K562 (cell line): Measurements from ENCODE around the gene CADM2. TPM values are rescaled to one million over a fixed set of nuclear protein-coding genes. Genes with fewer than 3 reads are reported as not detected.

Source experiments
- ADNP ChIP-seq: fragments of 200-800 bp; sonication (Bioruptor generic); IDR thresholded peaks from 2 replicates; pipeline ENCODE4 v1.6.1; 2016; ENCODE audit warnings: missing genetic modification characterization, missing compliant biosample characterization
- CREB3 ChIP-seq: fragments of 450-650 bp; conservative IDR thresholded peaks from 2 replicates; pipeline ENCODE4 v1.6.1; 2016; ENCODE audit warnings: missing genetic modification characterization, low read depth, mild to moderate bottlenecking, missing compliant biosample characterization, moderate library complexity
- HDAC8 ChIP-seq: fragments of 450-650 bp; IDR thresholded peaks from 2 replicates; pipeline ENCODE4 v1.6.1; 2016; ENCODE audit warnings: mild to moderate bottlenecking, missing genetic modification characterization, moderate library complexity, missing compliant biosample characterization
- HOXB6 ChIP-seq: fragments of 250-450 bp; sonication (Bioruptor Pico); IDR thresholded peaks from 2 replicates; pipeline ENCODE4 v1.5.1; 2022; ENCODE audit warnings: mild to moderate bottlenecking, borderline replicate concordance
- NONO ChIP-seq, 2 experiments: fragments of 200-400 bp in 1 of 2; fragments of 450-650 bp in 1 of 2; formaldehyde crosslinking in 1 of 2; IDR thresholded peaks; 2 replicates each; pipeline ENCODE4 v1.6.1; 2017; ENCODE audit warnings: low read depth in 2 of 2, mild to moderate bottlenecking in 2 of 2, moderate library complexity in 2 of 2, low read length in 1 of 2
- NR3C1 ChIP-seq: sonication (generic); formaldehyde crosslinking; IDR thresholded peaks from 2 replicates; pipeline ENCODE4 v1.8.1; 2022; ENCODE audit warnings: missing genetic modification reagents
- RAD21 ChIP-seq, 2 experiments: fragments of 250-450 bp in 1 of 2; fragments of 450-650 bp in 1 of 2; sonication (Bioruptor Pico) in 1 of 2; formaldehyde crosslinking in 1 of 2; IDR thresholded peaks in 1 of 2; conservative IDR thresholded peaks in 1 of 2; 2 replicates each; pipeline versions ENCODE4 v1.4.0 to v1.8.0; 2020 to 2022; ENCODE audit warnings: mild to moderate bottlenecking in 2 of 2, moderate library complexity in 1 of 2
- RBBP5 ChIP-seq: fragments of 200-600 bp; sonication (generic); IDR thresholded peaks from 2 replicates; pipeline ENCODE4 v1.6.1; 2012; ENCODE audit warnings: borderline replicate concordance, mild to moderate bottlenecking, low read length, control low read depth, inconsistent platforms; ENCODE audit not compliant: insufficient read depth, poor library complexity, severe bottlenecking
- RBM39 ChIP-seq: fragments of 200-400 bp; formaldehyde crosslinking; optimal IDR thresholded peaks from 2 replicates; pipeline ENCODE3; 2018; ENCODE audit warnings: low read depth, low read length
- SPI1 ChIP-seq: IDR thresholded peaks from 2 replicates; pipeline ENCODE4 v1.6.1; 2011; ENCODE audit warnings: low read depth, low read length, control low read depth, borderline replicate concordance
- STAG1 ChIP-seq: sonication (generic); formaldehyde crosslinking; IDR thresholded peaks from 2 replicates; pipeline ENCODE4 v1.5.0; 2020; ENCODE audit warnings: missing genetic modification reagents, borderline replicate concordance
- XRCC5 ChIP-seq: fragments of 200-400 bp; formaldehyde crosslinking; IDR thresholded peaks from 2 replicates; pipeline ENCODE4 v1.6.1; 2017; ENCODE audit warnings: low read depth, mild to moderate bottlenecking, low read length
- ZNF165 ChIP-seq: fragments of 250-450 bp; sonication (Bioruptor Pico); IDR thresholded peaks from 2 replicates; pipeline ENCODE4 v1.4.0; 2020; ENCODE audit warnings: borderline replicate concordance
- ZNF408 ChIP-seq: fragments of 250-450 bp; sonication (Bioruptor Pico); IDR thresholded peaks from 2 replicates; pipeline ENCODE4 v1.4.0; 2020; ENCODE audit warnings: low read depth, mild to moderate bottlenecking, moderate library complexity
- ZNF639 ChIP-seq, 2 experiments: fragments of 200-800 bp in 1 of 2; sonication (Bioruptor generic) in 1 of 2; sonication (generic) in 1 of 2; formaldehyde crosslinking in 1 of 2; IDR thresholded peaks in 1 of 2; conservative IDR thresholded peaks in 1 of 2; 2 replicates each; pipeline versions ENCODE4 v1.5.0 to v1.6.1; 2016 to 2020; ENCODE audit warnings: missing compliant biosample characterization in 1 of 2, missing genetic modification characterization in 1 of 2, missing genetic modification reagents in 1 of 2
- ZNF780A ChIP-seq: fragments of 250-450 bp; sonication (Bioruptor Pico); IDR thresholded peaks from 2 replicates; pipeline ENCODE4 v1.5.0; 2021; ENCODE audit warnings: mild to moderate bottlenecking
- polyA plus RNA-seq, 8 experiments: library from polyadenylated mRNA; depleted of rRNA in 4 of 8; stranded (reverse) in 5 of 8; unstranded in 3 of 8; fragments of >200 nt; fragmentation: Nextera tagmentation in 2 of 8; fragmentation: Illumina TruSeq in 1 of 8; extraction: Ambion mirVana in 2 of 8; extraction: Trizol in 1 of 8; gene quantifications; 2 replicates each; pipeline versions ENCODE4 v1.2.1 to v1.2.3, GENCODE V29; 2011 to 2014; ENCODE audit warnings: inconsistent platforms in 1 of 8, missing spikeins in 1 of 8
- total RNA-seq, 7 experiments: library from RNA; depleted of rRNA in 6 of 7; stranded (reverse); fragments of >200 nt in 6 of 7; fragmentation: Illumina TruSeq in 2 of 7; extraction: Trizol in 2 of 7; gene quantifications; 2 replicates each; pipeline versions ENCODE4 v1.2.1 to v1.2.3, GENCODE V29; 2011 to 2021; ENCODE audit warnings: low replicate concordance in 1 of 7
- TF ChIP-seq, protein P1 (sequence below): IDR thresholded peaks from 2 replicates; pipeline ENCODE4 v1.6.1; 2012; ENCODE audit warnings: low read depth, low read length, improper control_type of control experiment, borderline replicate concordance
- TF ChIP-seq, protein P2 (sequence below): fragments of 450-650 bp; formaldehyde crosslinking; IDR thresholded peaks from 2 replicates; pipeline ENCODE4 v1.4.0; 2022; ENCODE audit warnings: missing genetic modification characterization

Gene CADM2
- total and polyA plus RNA-seq, 9 of the 15 experiments (the other 6 are each of a cell fraction or from before 2014, with no cell fraction given) = 0.11 to 3.2 (median 0.95) TPM

GRCh38 chr3:85567071-85567676 lies 608.4 kb downstream of the CADM2 start (continued):
- TF ChIP-seq XRCC5 = no peak
- no peak for TF ChIP-seq CREB3 (tag)
- TF ChIP-seq RAD21 (CRISPR knock-in tag; conservative IDR thresholded peaks at IDR 0.05 in 1 of 2, IDR thresholded peaks at IDR 0.05 in 1 of 2) = peak; percentile 44 to 67
- no peak for TF ChIP-seq RBBP5
- TF ChIP-seq, protein P1, sequence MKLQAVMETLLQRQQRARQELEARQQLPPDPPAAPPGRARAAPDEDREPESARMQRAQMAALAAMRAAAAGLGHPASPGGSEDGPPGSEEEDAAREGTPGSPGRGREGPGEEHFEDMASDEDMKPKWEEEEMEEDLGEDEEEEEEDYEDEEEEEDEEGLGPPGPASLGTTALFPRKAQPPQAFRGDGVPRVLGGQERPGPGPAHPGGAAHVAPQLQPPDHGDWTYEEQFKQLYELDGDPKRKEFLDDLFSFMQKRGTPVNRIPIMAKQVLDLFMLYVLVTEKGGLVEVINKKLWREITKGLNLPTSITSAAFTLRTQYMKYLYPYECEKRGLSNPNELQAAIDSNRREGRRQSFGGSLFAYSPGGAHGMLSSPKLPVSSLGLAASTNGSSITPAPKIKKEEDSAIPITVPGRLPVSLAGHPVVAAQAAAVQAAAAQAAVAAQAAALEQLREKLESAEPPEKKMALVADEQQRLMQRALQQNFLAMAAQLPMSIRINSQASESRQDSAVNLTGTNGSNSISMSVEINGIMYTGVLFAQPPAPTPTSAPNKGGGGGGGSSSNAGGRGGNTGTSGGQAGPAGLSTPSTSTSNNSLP = no peak
- no peak for TF ChIP-seq ADNP (tag)
- TF ChIP-seq ZNF780A = no peak
- TF ChIP-seq, protein P2, sequence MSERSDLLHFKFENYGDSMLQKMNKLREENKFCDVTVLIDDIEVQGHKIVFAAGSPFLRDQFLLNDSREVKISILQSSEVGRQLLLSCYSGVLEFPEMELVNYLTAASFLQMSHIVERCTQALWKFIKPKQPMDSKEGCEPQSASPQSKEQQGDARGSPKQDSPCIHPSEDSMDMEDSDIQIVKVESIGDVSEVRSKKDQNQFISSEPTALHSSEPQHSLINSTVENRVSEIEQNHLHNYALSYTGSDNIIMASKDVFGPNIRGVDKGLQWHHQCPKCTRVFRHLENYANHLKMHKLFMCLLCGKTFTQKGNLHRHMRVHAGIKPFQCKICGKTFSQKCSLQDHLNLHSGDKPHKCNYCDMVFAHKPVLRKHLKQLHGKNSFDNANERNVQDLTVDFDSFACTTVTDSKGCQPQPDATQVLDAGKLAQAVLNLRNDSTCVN (CRISPR knock-in tag) = no peak
- no peak for TF ChIP-seq ZNF639 (CRISPR knock-in tag; conservative IDR thresholded peaks at IDR 0.05 in 1 of 2, IDR thresholded peaks at IDR 0.05 in 1 of 2)
- no peak for TF ChIP-seq STAG1 (CRISPR knock-in tag)
- TF ChIP-seq ZNF165 (CRISPR knock-in tag) = no peak
- no peak for TF ChIP-seq RBM39
- TF ChIP-seq NONO (IDR thresholded peaks at IDR 0.05; ENCODE audit: low read depth in 2 of 2, low read length in 1 of 2) = no peak
- TF ChIP-seq ZNF408 = no peak
- no peak for TF ChIP-seq NR3C1 (CRISPR knock-in tag)
- no peak for TF ChIP-seq SPI1
- no peak for TF ChIP-seq HDAC8 (tag)
- no peak for TF ChIP-seq HOXB6 (CRISPR knock-in tag)
